GM12872 (cell line): ENCODE data around the gene PHLPP1.

Experiments used
- CTCF ChIP-seq: IDR thresholded peaks from 3 replicates; pipeline ENCODE4 v1.5.1; 2011; ENCODE audit warnings: low read depth, mild to moderate bottlenecking, low read length, moderate library complexity; ENCODE audit not compliant: insufficient read depth

PHLPP1 gene

GRCh38 chr18:62788876-62789275 is 73.5 kb downstream of the PHLPP1 start:
- no peak for TF ChIP-seq CTCF

GRCh38 chr18:62790871-62791772 is 75.8 kb downstream of the PHLPP1 start:
- no peak for TF ChIP-seq CTCF

GRCh38 chr18:62792016-62792415 is 76.7 kb downstream of the PHLPP1 start:
- no peak for TF ChIP-seq CTCF

- no peak for TF ChIP-seq CTCF
Measured at GRCh38 chr18:62795813-62796212, 80.5 kb downstream of the PHLPP1 start.

GRCh38 chr18:62796216-62796621 is 80.9 kb downstream of the PHLPP1 start:
- TF ChIP-seq CTCF: no peak

GRCh38 chr18:62797329-62797728 is 82.0 kb downstream of the PHLPP1 start:
- no peak for TF ChIP-seq CTCF

- TF ChIP-seq CTCF: no peak
Measured at GRCh38 chr18:62799977-62800376, 84.6 kb downstream of the PHLPP1 start.
